Parathyroid adenoma (tissue), 2 donors: ENCODE data around the gene MRPL46.
"Not testable (repeated sequence)": the region's sequence is repeated elsewhere in the genome, so short reads cannot be mapped to it uniquely, and the experiment has no call there.

Experiments
- H2AFZ ChIP-seq: fragments of 300-600 bp; sonication (generic); one replicate; pipeline ENCODE4 v1.7.0; 2017; ENCODE audit warnings: antibody characterized with exemption, mild to moderate bottlenecking
- H3K27ac ChIP-seq: fragments of 300-600 bp; sonication (generic); one replicate; pipeline ENCODE4 v1.7.0; 2017
- H3K27me3 ChIP-seq: fragments of 300-600 bp; sonication (generic); one replicate; pipeline ENCODE4 v1.7.0; 2017; ENCODE audit warnings: low read length; ENCODE audit not compliant: control insufficient read depth, insufficient read depth
- H3K36me3 ChIP-seq: fragments of 300-600 bp; sonication (generic); one replicate; pipeline ENCODE4 v1.7.0; 2017; ENCODE audit warnings: low read length; ENCODE audit not compliant: control insufficient read depth, insufficient read depth
- H3K4me1 ChIP-seq: fragments of 300-600 bp; sonication (generic); one replicate; pipeline ENCODE4 v1.7.0; 2017; ENCODE audit warnings: control low read depth
- H3K4me2 ChIP-seq: fragments of 300-600 bp; sonication (generic); one replicate; pipeline ENCODE4 v1.7.0; 2017; ENCODE audit warnings: low read length
- H3K4me3 ChIP-seq: fragments of 300-600 bp; sonication (generic); one replicate; pipeline ENCODE4 v1.7.0; 2017; ENCODE audit warnings: low read depth, low read length
- H3K79me2 ChIP-seq: fragments of 300-600 bp; sonication (generic); one replicate; pipeline ENCODE4 v1.7.0; 2017; ENCODE audit warnings: control low read depth
- H3K9ac ChIP-seq: fragments of 300-600 bp; sonication (generic); one replicate; pipeline ENCODE4 v1.7.0; 2017; ENCODE audit warnings: mild to moderate bottlenecking
- H3K9me3 ChIP-seq: fragments of 300-600 bp; sonication (generic); one replicate; pipeline ENCODE4 v1.7.0; 2017; ENCODE audit warnings: low read length; ENCODE audit not compliant: control insufficient read depth
- CTCF ChIP-seq: fragments of 300-600 bp; sonication (generic); IDR thresholded peaks from one replicate; pipeline ENCODE4 v1.7.0; 2017; ENCODE audit warnings: antibody characterized with exemption, mild to moderate bottlenecking
- donor health status: primary hyperparathyroidism.

MRPL46 gene

GRCh38 chr15:88441076-88441730, 26.0 kb downstream of the MRPL46 start:
- Histone ChIP-seq H3K27me3 (no peaks in the 10 kb centered on the region), H3K4me3 (no peak overlapping the region), H3K27ac (no peak overlapping the region), H3K9ac (no peak overlapping the region), H3K9me3 (no peaks in the 10 kb centered on the region), H3K79me2 (no peaks in the 10 kb centered on the region), H2AFZ (no peak overlapping the region), H3K4me1 (no peaks in the 10 kb centered on the region), H3K36me3 (no peaks in the 10 kb centered on the region), H3K4me2 (no peak overlapping the region)
- TF ChIP-seq CTCF: no peak

GRCh38 chr15:88440021-88440420, 27.2 kb downstream of the MRPL46 start:
- no peaks in the 10 kb centered on the region for H3K27me3 ChIP-seq
- H3K79me2 ChIP-seq: no peaks in the 10 kb centered on the region
- no peak overlapping the region for H3K4me2 ChIP-seq
- no peak overlapping the region for H3K9ac ChIP-seq
- H3K9me3 ChIP-seq: no peaks in the 10 kb centered on the region
- H2AFZ ChIP-seq: no peak overlapping the region
- no peaks in the 10 kb centered on the region for H3K4me1 ChIP-seq
- H3K4me3 ChIP-seq: no peak overlapping the region
- H3K27ac ChIP-seq: no peak overlapping the region
- no peaks in the 10 kb centered on the region for H3K36me3 ChIP-seq
- no peak for TF ChIP-seq CTCF

GRCh38 chr15:88438181-88438580, 29.0 kb downstream of the MRPL46 start:
- no peak overlapping the region for H3K27ac ChIP-seq
- no peaks in the 10 kb centered on the region for H3K79me2 ChIP-seq
- no peaks in the 10 kb centered on the region for H3K4me1 ChIP-seq
- TF ChIP-seq CTCF: no peak
- H3K4me2 ChIP-seq: no peak overlapping the region
- H2AFZ ChIP-seq: no peak overlapping the region
- no peak overlapping the region for H3K4me3 ChIP-seq
- no peaks in the 10 kb centered on the region for H3K36me3 ChIP-seq
- no peaks in the 10 kb centered on the region for H3K9me3 ChIP-seq
- H3K9ac ChIP-seq: no peak overlapping the region
- no peaks in the 10 kb centered on the region for H3K27me3 ChIP-seq

GRCh38 chr15:88434106-88434505, 33.1 kb downstream of the MRPL46 start:
- H3K4me3 ChIP-seq, H3K36me3 ChIP-seq, H3K4me2 ChIP-seq, H3K27ac ChIP-seq, H3K27me3 ChIP-seq, H3K4me1 ChIP-seq, H2AFZ ChIP-seq, H3K9ac ChIP-seq, H3K9me3 ChIP-seq, H3K79me2 ChIP-seq: not testable (repeated sequence)

GRCh38 chr15:88433046-88433685, 34.0 kb downstream of the MRPL46 start:
- Histone ChIP-seq H3K9me3 (no peaks in the 10 kb centered on the region), H3K4me3 (no peak overlapping the region), H3K36me3 (no peaks in the 10 kb centered on the region), H3K27ac (no peak overlapping the region), H3K4me2 (no peak overlapping the region), H3K9ac (no peak overlapping the region), H3K4me1 (no peaks in the 10 kb centered on the region), H3K79me2 (no peaks in the 10 kb centered on the region), H2AFZ (no peak overlapping the region), H3K27me3 (no peaks in the 10 kb centered on the region)
- TF ChIP-seq CTCF: no peak
